ENCODE data around the gene ANGEL1. TPM values are rescaled to one million over a fixed set of nuclear protein-coding genes. Genes with fewer than 3 reads are reported as not detected.

Gene ANGEL1
- total and polyA plus RNA-seq, 2 donors (not counting 1 experiment from before 2014, with no cell fraction given): 13.1 to 27.3 TPM

DNA sequence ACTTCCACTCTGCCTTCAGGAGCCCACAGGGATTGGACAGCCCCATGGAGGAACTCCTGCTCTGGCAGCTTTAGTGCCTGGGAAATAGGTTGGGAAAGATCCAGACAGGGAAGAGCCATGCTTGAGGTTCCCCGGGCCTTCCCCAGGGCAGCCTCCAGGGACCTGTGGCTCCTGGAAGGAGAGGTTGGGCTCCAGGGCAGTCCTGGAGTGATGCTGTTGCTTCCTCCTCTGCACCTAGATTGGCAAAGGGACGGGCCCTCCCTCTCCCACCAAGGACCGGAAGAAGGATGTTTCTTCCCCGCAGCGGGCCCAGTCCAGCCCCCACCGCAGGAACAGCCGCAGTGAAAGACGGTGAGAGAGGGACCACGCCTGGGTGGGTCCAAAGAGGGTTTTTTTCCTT is 35.0 kb downstream of the ANGEL1 start:
- H3K4me1 ChIP-seq (ENCODE audit: control insufficient read depth in 2 of 2, insufficient read depth in 2 of 2, low read length in 2 of 2): no peaks in the 10 kb centered on the region
- Mint-ChIP-seq H3K27me3 (no peaks in the 10 kb centered on the region), H3K4me3 (no peak overlapping the region), H3K27ac (no peak overlapping the region), H3K9me3 (ENCODE audit: insufficient read depth) (no peaks in the 10 kb centered on the region), H3K4me1 (no peaks in the 10 kb centered on the region)
- TF ChIP-seq EZH2 (IDR thresholded peaks at IDR 0.05; ENCODE audit: borderline replicate concordance, insufficient read depth, low read depth, low read length, poor library complexity, severe bottlenecking): no peak
- TF ChIP-seq, protein P1, sequence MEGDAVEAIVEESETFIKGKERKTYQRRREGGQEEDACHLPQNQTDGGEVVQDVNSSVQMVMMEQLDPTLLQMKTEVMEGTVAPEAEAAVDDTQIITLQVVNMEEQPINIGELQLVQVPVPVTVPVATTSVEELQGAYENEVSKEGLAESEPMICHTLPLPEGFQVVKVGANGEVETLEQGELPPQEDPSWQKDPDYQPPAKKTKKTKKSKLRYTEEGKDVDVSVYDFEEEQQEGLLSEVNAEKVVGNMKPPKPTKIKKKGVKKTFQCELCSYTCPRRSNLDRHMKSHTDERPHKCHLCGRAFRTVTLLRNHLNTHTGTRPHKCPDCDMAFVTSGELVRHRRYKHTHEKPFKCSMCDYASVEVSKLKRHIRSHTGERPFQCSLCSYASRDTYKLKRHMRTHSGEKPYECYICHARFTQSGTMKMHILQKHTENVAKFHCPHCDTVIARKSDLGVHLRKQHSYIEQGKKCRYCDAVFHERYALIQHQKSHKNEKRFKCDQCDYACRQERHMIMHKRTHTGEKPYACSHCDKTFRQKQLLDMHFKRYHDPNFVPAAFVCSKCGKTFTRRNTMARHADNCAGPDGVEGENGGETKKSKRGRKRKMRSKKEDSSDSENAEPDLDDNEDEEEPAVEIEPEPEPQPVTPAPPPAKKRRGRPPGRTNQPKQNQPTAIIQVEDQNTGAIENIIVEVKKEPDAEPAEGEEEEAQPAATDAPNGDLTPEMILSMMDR (IDR thresholded peaks at IDR 0.05): no peak
- no peak overlapping the region for H3K27ac ChIP-seq (ENCODE audit: low read length in 2 of 2)
- no peak overlapping the region for H3K4me2 ChIP-seq (replicated peaks; ENCODE audit: low read depth, low read length, poor library complexity, severe bottlenecking)
- DNase-seq (no peak), ATAC-seq (ENCODE audit: low read depth) (no peak)
- H3K9me3 ChIP-seq (ENCODE audit: control extremely low read depth in 1 of 3, control insufficient read depth in 2 of 3, insufficient read depth in 1 of 3, low read length in 2 of 3): no peaks in the 10 kb centered on the region
- POLR2A ChIA-PET: no interaction called here
- 89% methylated on average over 1 of the region's 9 CpGs for WGBS (ENCODE audit: insufficient coverage)
- intact Hi-C loops (cut with micrococcal nuclease): no loop called here
- H3K9ac ChIP-seq (ENCODE audit: low read length): no peak overlapping the region
- no peaks in the 10 kb centered on the region for H3K27me3 ChIP-seq (replicated peaks in 1 of 4; ENCODE audit: control extremely low read depth in 1 of 4, control insufficient read depth in 3 of 4, insufficient read depth in 4 of 4, low read length in 3 of 4)
- peaks cover 0 to 17% of the 10 kb centered on the region in 2 experiments for H3K36me3 ChIP-seq (replicated peaks in 1 of 2; ENCODE audit: control extremely low read depth in 1 of 2, control insufficient read depth in 1 of 2, extremely low read depth in 1 of 2, insufficient read depth in 2 of 2, low read length in 1 of 2)
- H2AFZ ChIP-seq (ENCODE audit: insufficient read depth, low read depth, low read length, poor library complexity, severe bottlenecking): no peak overlapping the region
- H4K20me1 ChIP-seq (ENCODE audit: control insufficient read depth, insufficient read depth, low read length, poor library complexity, severe bottlenecking): no peaks in the 10 kb centered on the region
- CTCF ChIA-PET: interaction anchor here (1.9 kb wide), 1 partner anchor 67 kb away, joined by 8 read pairs; no protein-coding TSS in a partner anchor
- H3K79me2 ChIP-seq (ENCODE audit: control insufficient read depth, insufficient read depth, low read length): no peaks in the 10 kb centered on the region
- H3K4me3 ChIP-seq (ENCODE audit: control extremely low read depth in 1 of 5, extremely low read depth in 1 of 5, insufficient read depth in 1 of 5, low read depth in 2 of 5, low read length in 4 of 5): no peak overlapping the region

DNA sequence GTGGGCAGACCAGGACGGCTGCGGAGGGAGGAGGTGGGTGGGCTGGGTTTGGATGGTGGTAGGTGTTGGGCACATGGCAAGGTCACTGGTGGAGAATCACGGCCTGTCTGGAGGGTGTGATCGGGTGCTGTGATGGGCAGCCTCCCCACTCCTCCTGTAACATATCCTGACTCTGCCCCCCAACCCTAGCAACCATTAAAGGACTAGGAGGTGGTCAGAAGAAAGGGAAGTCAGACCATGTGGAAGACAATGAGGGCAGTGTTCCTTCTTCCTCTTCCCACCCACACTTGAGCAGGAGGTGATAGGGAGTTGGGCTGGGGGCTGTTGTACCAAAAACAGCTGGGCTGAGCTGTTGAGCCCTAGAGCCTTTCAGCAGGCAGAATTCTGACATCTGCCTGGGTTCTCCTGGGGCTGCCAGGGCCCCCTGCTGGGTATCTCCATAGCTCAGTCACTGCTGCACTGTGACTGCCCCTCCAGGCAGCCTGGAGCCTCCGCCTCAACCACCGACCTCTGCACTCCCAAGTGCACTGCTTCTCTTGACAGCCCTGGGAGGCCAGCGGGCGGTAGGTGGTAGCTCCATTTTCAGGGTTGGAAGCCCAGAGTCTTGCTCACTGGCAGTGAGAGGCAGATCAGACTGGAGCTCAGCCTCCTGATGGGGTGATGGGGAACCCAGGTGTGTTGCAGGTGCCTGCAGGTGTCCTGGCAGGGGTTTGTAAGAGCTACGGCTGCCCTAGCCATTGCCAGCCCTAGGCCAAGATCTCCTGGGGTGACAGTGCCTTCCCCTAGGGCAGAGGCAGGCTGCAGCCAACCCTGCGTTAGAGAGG is 36.0 kb downstream of the ANGEL1 start:
- Histone ChIP-seq H3K36me3 (replicated peaks in 1 of 2; ENCODE audit: control extremely low read depth in 1 of 2, control insufficient read depth in 1 of 2, extremely low read depth in 1 of 2, insufficient read depth in 2 of 2, low read length in 1 of 2) (peaks cover 0 to 8% of the 10 kb centered on the region in 2 experiments), H3K27me3 (replicated peaks in 1 of 4; ENCODE audit: control extremely low read depth in 1 of 4, control insufficient read depth in 3 of 4, insufficient read depth in 4 of 4, low read length in 3 of 4) (peaks cover 0 to 3% (median 1%) of the 10 kb centered on the region in 4 experiments), H3K9me3 (ENCODE audit: control extremely low read depth in 1 of 3, control insufficient read depth in 2 of 3, insufficient read depth in 1 of 3, low read length in 2 of 3) (no peaks in the 10 kb centered on the region), H3K27ac (ENCODE audit: low read length in 2 of 2) (no peak overlapping the region), H3K79me2 (ENCODE audit: control insufficient read depth, insufficient read depth, low read length) (no peaks in the 10 kb centered on the region), H3K9ac (ENCODE audit: low read length) (no peak overlapping the region), H3K4me1 (ENCODE audit: control insufficient read depth in 2 of 2, insufficient read depth in 2 of 2, low read length in 2 of 2) (no peaks in the 10 kb centered on the region), H3K4me2 (replicated peaks; ENCODE audit: low read depth, low read length, poor library complexity, severe bottlenecking) (no peak overlapping the region), H2AFZ (ENCODE audit: insufficient read depth, low read depth, low read length, poor library complexity, severe bottlenecking) (no peak overlapping the region), H4K20me1 (ENCODE audit: control insufficient read depth, insufficient read depth, low read length, poor library complexity, severe bottlenecking) (no peaks in the 10 kb centered on the region), H3K4me3 (ENCODE audit: control extremely low read depth in 1 of 5, extremely low read depth in 1 of 5, insufficient read depth in 1 of 5, low read depth in 2 of 5, low read length in 4 of 5) (no peak overlapping the region)
- no peaks in the 10 kb centered on the region for H3K4me1 Mint-ChIP-seq
- TF ChIP-seq, protein P1 (IDR thresholded peaks at IDR 0.05): no peak
- no peak for TF ChIP-seq EZH2 (IDR thresholded peaks at IDR 0.05; ENCODE audit: borderline replicate concordance, insufficient read depth, low read depth, low read length, poor library complexity, severe bottlenecking)
- ATAC-seq (ENCODE audit: low read depth) (no peak), DNase-seq (no peak)
- ChIA-PET POLR2A (no interaction called here), CTCF (interaction anchor here (0.7 to 1.9 kb wide), 2 partner anchors 21 to 66 kb away, joined by 4 to 8 read pairs; no protein-coding TSS in a partner anchor)
- 90% methylated on average over 6 of the region's 10 CpGs for WGBS (ENCODE audit: insufficient coverage)
- H3K4me3 Mint-ChIP-seq: no peak overlapping the region
- no peak overlapping the region for H3K27ac Mint-ChIP-seq
- H3K9me3 Mint-ChIP-seq (ENCODE audit: insufficient read depth): no peaks in the 10 kb centered on the region
- intact Hi-C loops (cut with micrococcal nuclease): no loop called here
- peaks cover 3% of the 10 kb centered on the region for H3K27me3 Mint-ChIP-seq

Measured in B cell (primary cell).